HG02943 (cell line): Measurements from ENCODE around the gene CLCN6.

ENCODE experiments used
- ATAC-seq: cut with Tn5 transposase; IDR thresholded peaks from one replicate; pipeline ENCODE4 v1.9.1; 2021; ENCODE audit warnings: mild to moderate bottlenecking, low read depth, moderate library complexity; ENCODE audit not compliant: unreplicated experiment

The CLCN6 gene

GRCh38 chr1:11823366-11824137 is 17.6 kb downstream of the CLCN6 start:
- ATAC-seq = no peak

- no peak for ATAC-seq
These were observed 19.1 kb downstream of the CLCN6 start for GRCh38 chr1:11825131-11825530.

GRCh38 chr1:11826946-11827345 is 21.0 kb downstream of the CLCN6 start:
- no peak for ATAC-seq

GRCh38 chr1:11828511-11828910 is 22.5 kb downstream of the CLCN6 start:
- no peak for ATAC-seq

GRCh38 chr1:11831945-11832725 is 26.1 kb downstream of the CLCN6 start:
- no peak for ATAC-seq

- no peak for ATAC-seq
These were observed 27.5 kb downstream of the CLCN6 start for GRCh38 chr1:11833497-11833896.

GRCh38 chr1:11833900-11834299 is 27.9 kb downstream of the CLCN6 start:
- no peak for ATAC-seq

- ATAC-seq = no peak
These were observed 29.6 kb downstream of the CLCN6 start for GRCh38 chr1:11835441-11836225.

GRCh38 chr1:11836955-11837766 is 31.2 kb downstream of the CLCN6 start:
- no peak for ATAC-seq

GRCh38 chr1:11837767-11838348 is 31.9 kb downstream of the CLCN6 start:
- ATAC-seq = no peak

GRCh38 chr1:11838349-11839272 is 32.6 kb downstream of the CLCN6 start:
- ATAC-seq = no peak

GRCh38 chr1:11839727-11840705 is 34.0 kb downstream of the CLCN6 start:
- ATAC-seq = no peak

GRCh38 chr1:11841245-11842153 is 35.5 kb downstream of the CLCN6 start:
- no peak for ATAC-seq

GRCh38 chr1:11842154-11843041 is 36.4 kb downstream of the CLCN6 start:
- no peak for ATAC-seq

GRCh38 chr1:11845641-11846335 is 39.8 kb downstream of the CLCN6 start:
- ATAC-seq = no peak
